HCT116 (cell line): Measurements from ENCODE around the gene ZNF780A. TPM values are rescaled to one million over a fixed set of nuclear protein-coding genes. Genes with fewer than 3 reads are reported as not detected.

Source experiments
- ATAC-seq: fragments of 200-7000 bp; cut with Tn5 transposase; 2 replicates; pipeline ENCODE4 v1.9.1; 2020; ENCODE audit warnings: mild to moderate bottlenecking, moderate library complexity
- BruUV-seq: library from RNA; stranded (reverse); fragments of 400-500 nt; replicated peaks from 2 replicates; lab custom pipeline; 2021; lab: Mats Ljungman, UMichigan
- CTCF ChIA-PET: fragments of 300-600 bp; sonication (Branson Sonifier 250); formaldehyde crosslinking; loops from one replicate; lab custom pipeline; 2021; ENCODE audit warnings: antibody characterized with exemption; lab: Charles Lee
- POLR2A ChIA-PET: fragments of 300-600, 350-600 bp; sonication (Branson Sonifier 250); formaldehyde crosslinking; loops from one replicate; lab custom pipeline; 2021; ENCODE audit warnings: antibody characterized with exemption; lab: Charles Lee
- RAD21 ChIA-PET, 2 experiments: fragments of 300-600 bp; sonication (Branson Sonifier 250); formaldehyde crosslinking; loops; one replicate each; lab custom pipeline; 2023; ENCODE audit warnings: low total read pairs in 2 of 2; ENCODE audit not compliant: uncharacterized antibody in 2 of 2, unreplicated experiment in 2 of 2, low non-redundant PET in 1 of 2; lab: Charles Lee
- DNase-seq: peaks from one replicate; pipeline ENCODE4 v3.0.0-alpha.2; 2010; ENCODE audit warnings: low read depth, low spot score
- H2AFZ ChIP-seq: fragments of 200-600 bp; shearing (Covaris generic), sonication (generic); 2 replicates; pipeline ENCODE4 v1.6.1; 2017; ENCODE audit warnings: low read depth, mixed run types, mixed read lengths, antibody characterized with exemption, low read length; ENCODE audit not compliant: poor library complexity, severe bottlenecking
- H3K27ac ChIP-seq: 2 replicates; pipeline ENCODE4 v1.5.1; 2012; ENCODE audit warnings: low read depth, low read length
- H3K27me3 ChIP-seq: fragments of 200-600 bp; sonication (generic); 2 replicates; pipeline ENCODE4 v1.6.1; 2016; ENCODE audit warnings: mixed run types, low read length, mixed read lengths; ENCODE audit not compliant: insufficient read depth
- H3K36me3 ChIP-seq, 2 experiments: fragments of 200-500 bp in 1 of 2; fragments of 200-600 bp in 1 of 2; sonication (Bioruptor generic) in 1 of 2; sonication (generic) in 1 of 2; 2 replicates each; pipeline versions ENCODE4 v1.5.1 to v1.6.1; 2014 to 2016; ENCODE audit warnings: low read length in 2 of 2, inconsistent platforms in 1 of 2, mixed read lengths in 1 of 2, mixed run types in 1 of 2; ENCODE audit not compliant: insufficient read depth in 2 of 2, control insufficient read depth in 1 of 2
- H3K4me1 ChIP-seq, 2 experiments: fragments of 200-600 bp in 1 of 2; sonication (generic) in 1 of 2; 2 replicates each; pipeline versions ENCODE4 v1.5.1 to v1.6.1; 2012 to 2017; ENCODE audit warnings: low read length in 2 of 2, inconsistent platforms in 1 of 2, mild to moderate bottlenecking in 1 of 2, mixed read lengths in 1 of 2, mixed run types in 1 of 2, moderate library complexity in 1 of 2; ENCODE audit not compliant: insufficient read depth in 2 of 2, control insufficient read depth in 1 of 2
- H3K4me2 ChIP-seq: fragments of 200-600 bp; sonication (generic); 2 replicates; pipeline ENCODE4 v1.6.1; 2017; ENCODE audit warnings: mixed run types, low read length, mixed read lengths
- H3K4me3 ChIP-seq, 2 experiments: fragments of 200-600 bp in 1 of 2; sonication (generic) in 1 of 2; replicated peaks in 1 of 2; 2 replicates each; pipeline ENCODE4 v1.5.1; 2011 to 2016; ENCODE audit warnings: low read length in 2 of 2, control low read depth in 1 of 2, low read depth in 1 of 2, mild to moderate bottlenecking in 1 of 2, mixed read lengths in 1 of 2, mixed run types in 1 of 2
- H3K79me2 ChIP-seq: fragments of 200-600 bp; sonication (generic); 2 replicates; pipeline ENCODE4 v1.6.1; 2017; ENCODE audit warnings: mild to moderate bottlenecking, mixed run types, low read length, moderate library complexity, mixed read lengths; ENCODE audit not compliant: insufficient read depth
- H3K9ac ChIP-seq: fragments of 200-600 bp; sonication (generic); 2 replicates; pipeline ENCODE4 v1.6.1; 2016; ENCODE audit warnings: low read length, mixed read lengths
- H3K9me2 ChIP-seq: fragments of 200-600 bp; sonication (generic), shearing (Covaris generic); 2 replicates; pipeline ENCODE4 v1.6.1; 2017; ENCODE audit warnings: mixed run types, mild to moderate bottlenecking, moderate library complexity; ENCODE audit not compliant: insufficient read depth
- H3K9me3 ChIP-seq, 2 experiments: fragments of 200-500 bp in 1 of 2; fragments of 200-600 bp in 1 of 2; sonication (Bioruptor generic) in 1 of 2; sonication (generic) in 1 of 2; 2 replicates each; pipeline ENCODE4 v1.6.1; 2014 to 2017; ENCODE audit warnings: low read length in 2 of 2, mixed read lengths in 2 of 2, inconsistent platforms in 1 of 2, low read depth in 1 of 2, mild to moderate bottlenecking in 1 of 2, mixed run types in 1 of 2, moderate library complexity in 1 of 2; ENCODE audit not compliant: control insufficient read depth in 1 of 2, insufficient read depth in 1 of 2
- H4K20me1 ChIP-seq: fragments of 200-600 bp; sonication (generic), shearing (Covaris generic); 2 replicates; pipeline ENCODE4 v1.6.1; 2017; ENCODE audit warnings: mixed run types, mild to moderate bottlenecking, moderate library complexity; ENCODE audit not compliant: insufficient read depth
- CBX3 ChIP-seq: IDR thresholded peaks from 2 replicates; pipeline ENCODE4 v1.6.1; 2012; ENCODE audit warnings: low read depth
- EGR1 ChIP-seq: IDR thresholded peaks from 2 replicates; pipeline ENCODE4 v1.6.1; 2012; ENCODE audit warnings: low read depth
- ELF1 ChIP-seq: IDR thresholded peaks from 2 replicates; pipeline ENCODE4 v1.6.1; 2012; ENCODE audit warnings: low read depth, borderline replicate concordance
- EZH2phosphoT487 ChIP-seq: fragments of 200-600 bp; IDR thresholded peaks from 2 replicates; pipeline ENCODE4 v1.6.1; 2018; ENCODE audit warnings: antibody characterized with exemption, borderline replicate concordance
- JUND ChIP-seq: IDR thresholded peaks from 2 replicates; pipeline ENCODE4 v1.6.1; 2012
- POLR2A ChIP-seq: IDR thresholded peaks from 2 replicates; pipeline ENCODE4 v1.7.0; 2011; ENCODE audit warnings: borderline replicate concordance; ENCODE audit not compliant: insufficient read depth, insufficient read length; ENCODE audit errors: extremely low read depth
- POLR2AphosphoS5 ChIP-seq: IDR thresholded peaks from 2 replicates; pipeline ENCODE4 v1.6.1; 2011; ENCODE audit warnings: mild to moderate bottlenecking, low read depth, low read length, moderate library complexity
- RAD21 ChIP-seq: IDR thresholded peaks from 2 replicates; pipeline ENCODE4 v1.6.1; 2012; ENCODE audit warnings: low read depth, mild to moderate bottlenecking
- SIN3A ChIP-seq: IDR thresholded peaks from 2 replicates; pipeline ENCODE4 v1.6.1; 2012; ENCODE audit warnings: low read depth
- SP1 ChIP-seq: IDR thresholded peaks from 2 replicates; pipeline ENCODE4 v1.6.1; 2012; ENCODE audit warnings: low read depth
- SRF ChIP-seq: IDR thresholded peaks from 2 replicates; pipeline ENCODE4 v1.6.1; 2012; ENCODE audit warnings: low read depth
- YY1 ChIP-seq: IDR thresholded peaks from 2 replicates; pipeline ENCODE4 v1.6.1; 2011; ENCODE audit warnings: low read length, low read depth, moderate library complexity, mild to moderate bottlenecking; ENCODE audit not compliant: insufficient replicate concordance; ENCODE audit errors: extremely low read depth
- ZFX ChIP-seq: fragments of 450-650 bp; IDR thresholded peaks from 2 replicates; pipeline ENCODE4 v1.6.1; 2017
- ZNF274 ChIP-seq: fragments of 200-500 bp; sonication (Bioruptor generic); IDR thresholded peaks from 2 replicates; pipeline ENCODE4 v1.6.1; 2014; ENCODE audit warnings: mild to moderate bottlenecking, low read depth, low read length, inconsistent platforms
- intact Hi-C: fragments of 100-400 bp; cut with micrococcal nuclease; formaldehyde crosslinking; loops from 2 replicates; pipeline ENCODE4 v1.10.0; 2022
- total RNA-seq: library from RNA; stranded (reverse); gene quantifications from one replicate; pipeline ENCODE4 v1.2.1, GENCODE V29; 2021; ENCODE audit not compliant: unreplicated experiment
- TF ChIP-seq, protein P1 (sequence below): IDR thresholded peaks from 2 replicates; pipeline ENCODE4 v1.6.1; 2012
- TF ChIP-seq, protein P2 (sequence below): IDR thresholded peaks from 2 replicates; pipeline ENCODE4 v1.6.1; 2012; ENCODE audit warnings: low read depth
- TF ChIP-seq, protein P3 (sequence below): IDR thresholded peaks from 2 replicates; pipeline ENCODE4 v1.6.1; 2011; ENCODE audit warnings: mild to moderate bottlenecking, low read length, moderate library complexity; ENCODE audit not compliant: insufficient replicate concordance; ENCODE audit errors: extremely low read depth

The ZNF780A gene
- total RNA-seq, 1 experiment from 2014 or later = 18.9 TPM

DNA sequence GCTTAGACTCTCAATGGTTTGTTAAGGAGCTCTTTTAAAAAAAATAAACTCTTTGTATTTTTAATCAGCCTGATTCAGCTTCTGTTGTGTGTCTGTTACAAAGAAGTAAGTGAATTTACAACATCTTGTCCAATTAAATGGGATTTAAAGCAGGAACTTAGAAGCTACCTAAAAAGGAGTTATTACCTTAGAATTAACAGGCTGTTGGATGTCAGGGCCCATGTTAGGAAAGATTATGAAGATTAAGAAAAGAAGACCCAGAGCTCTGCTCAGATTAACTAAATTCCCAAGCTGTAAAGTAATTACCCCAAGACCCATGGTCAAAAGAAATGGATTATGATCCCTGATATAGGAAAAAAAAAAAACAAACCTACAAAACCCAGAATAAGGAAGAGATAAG lies 44.1 kb upstream of the ZNF780A start:
- CTCF ChIA-PET = no interaction called here
- intact Hi-C loops = no loop called here

DNA sequence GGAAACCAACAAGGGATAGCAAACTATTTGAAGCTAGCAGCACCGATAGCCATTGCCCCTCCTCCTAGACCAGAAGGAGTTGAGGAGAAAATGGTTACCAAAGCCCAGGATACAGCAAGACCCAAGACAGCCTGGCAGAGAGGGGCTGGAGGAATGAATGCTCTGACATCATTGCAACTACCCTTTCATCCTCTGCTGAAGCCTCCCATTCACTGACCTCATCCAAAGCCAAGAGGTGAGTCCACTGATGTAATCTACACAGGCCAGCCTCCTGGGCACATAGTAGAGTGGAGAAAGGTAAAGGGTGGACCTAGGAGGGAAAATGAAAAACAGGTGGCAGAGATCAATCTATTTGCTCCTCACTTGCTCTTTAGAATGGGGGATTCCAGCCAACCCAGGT lies 42.7 kb upstream of the ZNF780A start:
- CTCF ChIA-PET = no interaction called here
- H2AFZ ChIP-seq = no peak overlapping the region
- no peak overlapping the region for H3K27ac ChIP-seq
- no peaks in the 10 kb centered on the region for H3K4me1 ChIP-seq
- intact Hi-C loops = no loop called here
- no peak overlapping the region for H3K4me2 ChIP-seq
- no peak for ATAC-seq
- H3K9ac ChIP-seq = no peak overlapping the region
- H3K4me3 ChIP-seq = no peak overlapping the region
- BruUV-seq = no TSS peak
- no peaks in the 10 kb centered on the region for H3K36me3 ChIP-seq
- RAD21 ChIA-PET = no interaction called here
- no peak for DNase-seq
- peaks cover 18% of the 10 kb centered on the region; the same call in 1 of the 2 replicates for H3K27me3 ChIP-seq
- no peaks in the 10 kb centered on the region for H3K79me2 ChIP-seq
- POLR2A ChIA-PET = no interaction called here
- no peaks in the 10 kb centered on the region for H3K9me3 ChIP-seq
- no peaks in the 10 kb centered on the region for H3K9me2 ChIP-seq
- H4K20me1 ChIP-seq = no peaks in the 10 kb centered on the region
- TF ChIP-seq RAD21 = no peak
- no peak for TF ChIP-seq ELF1
- no peak for TF ChIP-seq JUND
- TF ChIP-seq EGR1 = no peak
- TF ChIP-seq SP1 = no peak
- no peak for TF ChIP-seq SIN3A
- no peak for TF ChIP-seq SRF
- TF ChIP-seq ZFX = no peak
- no peak for TF ChIP-seq EZH2phosphoT487
- TF ChIP-seq POLR2AphosphoS5 = no peak
- TF ChIP-seq, protein P1, sequence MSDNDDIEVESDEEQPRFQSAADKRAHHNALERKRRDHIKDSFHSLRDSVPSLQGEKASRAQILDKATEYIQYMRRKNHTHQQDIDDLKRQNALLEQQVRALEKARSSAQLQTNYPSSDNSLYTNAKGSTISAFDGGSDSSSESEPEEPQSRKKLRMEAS = no peak
- TF ChIP-seq, protein P2, sequence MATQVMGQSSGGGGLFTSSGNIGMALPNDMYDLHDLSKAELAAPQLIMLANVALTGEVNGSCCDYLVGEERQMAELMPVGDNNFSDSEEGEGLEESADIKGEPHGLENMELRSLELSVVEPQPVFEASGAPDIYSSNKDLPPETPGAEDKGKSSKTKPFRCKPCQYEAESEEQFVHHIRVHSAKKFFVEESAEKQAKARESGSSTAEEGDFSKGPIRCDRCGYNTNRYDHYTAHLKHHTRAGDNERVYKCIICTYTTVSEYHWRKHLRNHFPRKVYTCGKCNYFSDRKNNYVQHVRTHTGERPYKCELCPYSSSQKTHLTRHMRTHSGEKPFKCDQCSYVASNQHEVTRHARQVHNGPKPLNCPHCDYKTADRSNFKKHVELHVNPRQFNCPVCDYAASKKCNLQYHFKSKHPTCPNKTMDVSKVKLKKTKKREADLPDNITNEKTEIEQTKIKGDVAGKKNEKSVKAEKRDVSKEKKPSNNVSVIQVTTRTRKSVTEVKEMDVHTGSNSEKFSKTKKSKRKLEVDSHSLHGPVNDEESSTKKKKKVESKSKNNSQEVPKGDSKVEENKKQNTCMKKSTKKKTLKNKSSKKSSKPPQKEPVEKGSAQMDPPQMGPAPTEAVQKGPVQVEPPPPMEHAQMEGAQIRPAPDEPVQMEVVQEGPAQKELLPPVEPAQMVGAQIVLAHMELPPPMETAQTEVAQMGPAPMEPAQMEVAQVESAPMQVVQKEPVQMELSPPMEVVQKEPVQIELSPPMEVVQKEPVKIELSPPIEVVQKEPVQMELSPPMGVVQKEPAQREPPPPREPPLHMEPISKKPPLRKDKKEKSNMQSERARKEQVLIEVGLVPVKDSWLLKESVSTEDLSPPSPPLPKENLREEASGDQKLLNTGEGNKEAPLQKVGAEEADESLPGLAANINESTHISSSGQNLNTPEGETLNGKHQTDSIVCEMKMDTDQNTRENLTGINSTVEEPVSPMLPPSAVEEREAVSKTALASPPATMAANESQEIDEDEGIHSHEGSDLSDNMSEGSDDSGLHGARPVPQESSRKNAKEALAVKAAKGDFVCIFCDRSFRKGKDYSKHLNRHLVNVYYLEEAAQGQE = no peak
- no peak for TF ChIP-seq CBX3
- TF ChIP-seq POLR2A = no peak
- no peak for TF ChIP-seq ZNF274
- no peak for TF ChIP-seq YY1
- TF ChIP-seq, protein P3, sequence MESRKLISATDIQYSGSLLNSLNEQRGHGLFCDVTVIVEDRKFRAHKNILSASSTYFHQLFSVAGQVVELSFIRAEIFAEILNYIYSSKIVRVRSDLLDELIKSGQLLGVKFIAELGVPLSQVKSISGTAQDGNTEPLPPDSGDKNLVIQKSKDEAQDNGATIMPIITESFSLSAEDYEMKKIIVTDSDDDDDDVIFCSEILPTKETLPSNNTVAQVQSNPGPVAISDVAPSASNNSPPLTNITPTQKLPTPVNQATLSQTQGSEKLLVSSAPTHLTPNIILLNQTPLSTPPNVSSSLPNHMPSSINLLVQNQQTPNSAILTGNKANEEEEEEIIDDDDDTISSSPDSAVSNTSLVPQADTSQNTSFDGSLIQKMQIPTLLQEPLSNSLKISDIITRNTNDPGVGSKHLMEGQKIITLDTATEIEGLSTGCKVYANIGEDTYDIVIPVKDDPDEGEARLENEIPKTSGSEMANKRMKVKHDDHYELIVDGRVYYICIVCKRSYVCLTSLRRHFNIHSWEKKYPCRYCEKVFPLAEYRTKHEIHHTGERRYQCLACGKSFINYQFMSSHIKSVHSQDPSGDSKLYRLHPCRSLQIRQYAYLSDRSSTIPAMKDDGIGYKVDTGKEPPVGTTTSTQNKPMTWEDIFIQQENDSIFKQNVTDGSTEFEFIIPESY = no peak

More for the DNA sequence above, 44.1 kb upstream of the ZNF780A start:
- no peaks in the 10 kb centered on the region for H3K4me1 ChIP-seq
- H3K4me3 ChIP-seq = no peak overlapping the region
- no peak for DNase-seq
- H2AFZ ChIP-seq = no peak overlapping the region
- H3K36me3 ChIP-seq = no peaks in the 10 kb centered on the region
- no peaks in the 10 kb centered on the region for H3K9me3 ChIP-seq
- POLR2A ChIA-PET = interaction anchor here (0.7 kb wide), 1 partner anchor 44 kb away, joined by 3 read pairs; the partner anchor contains the start of gene ZNF780A
- no peaks in the 10 kb centered on the region for H3K9me2 ChIP-seq
- no peaks in the 10 kb centered on the region for H3K79me2 ChIP-seq
- H3K27ac ChIP-seq = no peak overlapping the region
- TF ChIP-seq EZH2phosphoT487 (no peak), SIN3A (no peak), EGR1 (no peak)
- TF ChIP-seq, all 23 proteins: peak for 0
- Histone ChIP-seq H3K4me2 (no peak overlapping the region), H4K20me1 (no peaks in the 10 kb centered on the region), H3K9ac (no peak overlapping the region), H3K27me3 (peaks cover 18% of the 10 kb centered on the region; the same call in 1 of the 2 replicates)
- no peak for ATAC-seq
- RAD21 ChIA-PET = no interaction called here
- no TSS peak for BruUV-seq
